Gastrocnemius medialis (tissue), 4 donors: Measurements from ENCODE around the gene BHLHA15.

Source experiments
- CTCF ChIP-seq, 5 experiments: fragments of 450-650 bp in 3 of 5; fragments of 200-600 bp in 2 of 5; sonication (generic) in 2 of 5; IDR thresholded peaks in 4 of 5; conservative IDR thresholded peaks in 1 of 5; 1 replicate in 4 of 5; 2 replicates in 1 of 5; pipeline ENCODE4 v1.5.1; 2016 to 2019; ENCODE audit warnings: antibody characterized with exemption in 5 of 5, mild to moderate bottlenecking in 3 of 5, moderate library complexity in 3 of 5
- POLR2A ChIP-seq, 2 donors: fragments of 450-650 bp; IDR thresholded peaks; one replicate each; pipeline ENCODE4 v1.6.1; 2017; ENCODE audit warnings: antibody characterized with exemption in 2 of 2, mild to moderate bottlenecking in 2 of 2, moderate library complexity in 2 of 2

- TF ChIP-seq CTCF (IDR thresholded peaks at IDR 0.05 in 4 of 5, conservative IDR thresholded peaks at IDR 0.05 in 1 of 5) (no peak), POLR2A (IDR thresholded peaks at IDR 0.05) (no peak)
These were observed 37.9 kb downstream of the BHLHA15 start for GRCh38 chr7:98249106-98249505.
